ENCODE data around the gene RNF138.

GRCh38 chr18:32095192-32095899 is 3.7 kb downstream of the RNF138 start:
- TF ChIP-seq CTCF (IDR thresholded peaks at IDR 0.05 in 4 of 5, conservative IDR thresholded peaks at IDR 0.05 in 1 of 5) (no peak), POLR2A (IDR thresholded peaks at IDR 0.05) (no peak)

Measured in gastrocnemius medialis (tissue), 4 donors.